ENCODE results near the gene YAP1.
"Not testable (repeated sequence)": the region's sequence is repeated elsewhere in the genome, so short reads cannot be mapped to it uniquely, and the experiment has no call there.

The YAP1 gene

DNA sequence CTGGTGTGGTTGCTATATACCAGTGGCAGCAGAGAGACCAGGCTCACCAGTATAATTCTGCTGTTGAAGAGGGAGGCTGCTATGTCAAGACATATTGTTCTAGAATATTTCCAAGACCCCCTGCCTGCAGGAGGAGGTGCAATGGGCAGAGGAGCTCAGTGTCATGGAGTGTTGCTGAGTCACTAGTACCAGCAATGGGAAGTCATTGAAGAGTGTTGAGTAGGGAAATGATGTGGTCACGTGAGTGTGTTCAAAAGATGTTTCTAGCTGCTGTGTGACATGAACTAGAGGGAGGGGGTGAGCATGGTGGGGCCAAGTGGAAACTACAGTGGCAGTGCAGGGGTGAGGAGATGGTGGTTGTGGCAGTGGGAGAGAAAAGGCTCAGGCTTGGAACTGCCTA, 130.8 kb downstream of the YAP1 start:
- DNase-seq (ENCODE audit: low read depth), result no peak

GRCh38 chr11:102243399-102243884, 133.2 kb downstream of the YAP1 start:
- DNase-seq (ENCODE audit: low read depth), result no peak

DNA sequence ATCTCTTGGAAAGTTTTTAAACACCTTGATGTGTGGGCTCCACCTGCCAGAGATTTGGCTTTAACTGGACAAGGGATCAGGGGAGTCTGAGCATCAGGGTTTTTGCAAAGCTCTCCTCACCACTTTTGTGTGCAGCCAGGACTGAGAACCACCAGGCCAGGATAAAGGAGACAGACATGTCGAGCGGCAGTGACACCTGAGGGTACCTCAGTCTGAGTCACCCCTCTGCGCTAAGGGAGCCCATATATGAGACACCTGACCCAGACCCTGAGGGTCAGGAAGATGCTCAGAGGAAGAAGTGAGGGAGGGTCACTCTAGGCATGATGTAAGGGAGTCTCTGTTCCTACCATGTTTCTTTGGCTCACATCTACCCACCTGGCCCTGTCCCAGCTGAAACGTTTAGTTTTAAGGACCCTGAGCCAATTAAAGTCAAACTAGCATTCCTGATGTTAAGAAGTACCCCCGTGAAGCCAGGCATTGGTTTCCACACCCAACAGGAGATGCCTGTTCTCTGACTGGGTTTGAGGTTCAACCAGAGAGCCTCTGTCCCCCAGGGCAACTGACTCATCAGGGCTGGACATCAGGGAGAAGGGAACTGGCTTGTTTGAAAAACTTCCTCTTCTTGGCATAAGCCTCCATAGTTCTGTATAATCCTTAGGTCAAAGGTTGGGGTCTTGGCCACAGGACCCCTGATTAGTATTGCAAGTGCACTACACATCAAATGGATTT, 134.6 kb downstream of the YAP1 start:
- DNase-seq (ENCODE audit: low read depth), result peak; percentile 88

DNA sequence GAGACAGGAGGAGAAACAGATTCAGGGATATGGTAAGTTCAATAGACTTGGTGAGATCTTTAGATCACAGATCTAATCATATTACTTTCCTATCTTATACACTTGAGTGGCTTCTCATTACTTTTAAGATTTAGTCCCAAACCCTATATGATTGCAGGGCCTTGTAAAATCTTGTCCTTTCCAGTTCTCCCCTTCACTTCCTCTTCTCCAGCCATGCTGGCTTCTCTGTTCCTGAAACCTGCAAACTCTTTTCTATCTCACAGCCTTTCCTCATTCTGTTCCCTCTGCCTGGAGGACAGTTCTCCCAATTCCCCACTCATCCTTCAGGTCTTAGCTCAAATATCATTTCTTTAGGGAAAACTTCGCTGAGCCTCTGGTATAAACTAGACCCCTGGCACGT, 141.2 kb downstream of the YAP1 start:
- DNase-seq (ENCODE audit: low read depth), result no peak

- DNase-seq (ENCODE audit: low read depth), result no peak
These were observed 142.2 kb downstream of the YAP1 start for GRCh38 chr11:102252339-102252891.

DNA sequence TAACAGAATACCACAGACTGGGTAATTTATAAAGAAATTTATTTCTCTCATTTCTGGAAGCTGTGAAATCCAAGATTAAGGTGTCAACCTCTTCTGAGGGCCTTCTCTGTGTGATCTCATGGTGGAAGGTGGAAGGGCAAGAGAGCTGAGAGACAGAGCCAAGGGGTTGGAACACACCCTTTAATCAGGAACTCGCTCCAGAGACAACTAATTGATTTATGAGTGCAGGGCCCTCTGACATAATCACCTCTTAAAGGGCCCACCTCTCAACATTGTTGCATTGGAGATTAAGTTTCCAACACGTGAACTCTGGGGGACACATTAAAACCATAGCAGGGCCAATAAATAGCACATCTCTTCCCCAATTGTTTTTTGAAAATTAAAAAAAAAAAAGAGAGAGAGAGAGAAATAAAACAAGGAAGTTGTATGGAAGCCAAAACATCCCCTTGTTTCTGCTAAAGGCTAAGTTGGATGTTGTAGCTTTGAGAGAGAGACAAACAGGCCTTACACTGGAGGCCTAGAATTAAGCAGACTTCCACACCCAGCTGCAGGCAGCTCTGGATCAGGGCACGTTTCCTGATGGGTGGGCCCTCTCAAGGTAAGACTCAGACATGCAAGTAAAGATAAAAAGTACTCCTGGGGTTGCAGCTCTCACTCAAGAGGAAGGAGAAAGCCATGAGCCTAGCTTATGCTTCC, 142.9 kb downstream of the YAP1 start:
- no peak for DNase-seq (ENCODE audit: low read depth)

DNA sequence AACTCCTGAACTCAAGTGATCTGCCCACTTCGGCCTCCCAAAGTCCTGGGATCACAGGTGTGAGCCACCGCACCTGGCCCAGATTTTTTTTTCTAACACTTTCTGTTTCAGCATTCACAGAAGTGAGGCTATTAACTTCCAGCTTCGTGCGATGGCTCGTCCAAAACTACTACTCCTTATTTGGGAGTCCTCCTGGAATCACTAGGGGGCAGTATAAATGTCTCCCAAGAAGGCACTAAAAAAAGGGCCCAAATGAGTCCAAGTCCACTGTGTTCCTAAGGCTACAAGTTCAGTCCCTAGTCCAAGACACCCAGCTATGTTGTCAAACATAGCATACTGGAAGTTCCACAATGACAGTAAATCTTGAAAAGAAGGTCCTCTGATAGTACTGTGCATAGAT, 143.8 kb downstream of the YAP1 start:
- DNase-seq (ENCODE audit: low read depth), result no peak

DNA sequence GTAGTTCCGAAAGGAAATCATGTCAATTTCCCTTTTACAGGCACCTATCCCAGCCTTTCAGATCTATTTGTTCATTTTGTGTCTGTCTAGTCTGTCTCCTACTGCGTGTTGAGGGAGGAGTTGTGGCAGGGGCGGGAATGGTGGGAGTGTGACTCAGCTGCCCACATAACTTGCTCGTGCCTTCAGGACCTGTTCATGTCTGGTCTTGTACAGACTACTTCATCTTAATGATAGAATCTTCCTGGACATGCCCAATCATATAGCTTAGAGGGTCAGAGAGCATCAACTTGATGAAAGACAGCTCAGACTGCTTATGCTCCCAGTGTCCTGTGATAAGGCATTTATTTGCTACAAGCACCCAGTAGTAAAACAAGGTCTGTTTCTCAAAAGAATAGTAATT, 146.0 kb downstream of the YAP1 start:
- no peak for DNase-seq (ENCODE audit: low read depth)

- no peak for DNase-seq (ENCODE audit: low read depth)
These were observed 150.0 kb downstream of the YAP1 start for GRCh38 chr11:102260241-102260640.

DNA sequence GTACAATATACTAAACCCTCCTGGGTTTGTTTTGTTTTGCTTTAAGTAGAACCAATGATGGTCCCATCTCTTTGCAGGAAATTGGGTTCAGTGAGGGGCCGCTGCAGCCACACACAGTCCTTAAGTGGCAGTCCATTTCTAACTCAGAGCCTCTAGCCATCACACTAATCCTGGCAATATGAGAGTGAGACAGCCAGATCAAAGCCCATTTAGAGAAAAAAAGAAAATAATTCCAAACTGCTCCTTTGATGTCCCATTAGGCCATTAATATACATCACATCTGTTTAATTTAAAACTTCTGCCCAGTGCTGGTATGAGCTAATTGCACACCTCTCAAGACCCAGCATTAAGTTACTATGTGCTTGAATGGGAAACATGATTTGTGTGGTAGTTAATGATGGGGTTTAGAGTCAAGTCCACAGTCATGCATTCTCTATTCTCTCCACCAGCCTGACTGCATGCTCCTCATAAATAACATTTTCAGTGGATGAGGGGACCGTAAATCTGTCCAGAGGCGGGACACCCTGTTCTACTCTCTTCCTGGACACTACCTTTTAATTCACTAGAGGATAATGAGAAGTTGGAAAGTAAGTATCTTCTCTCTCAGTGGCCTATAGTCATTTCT, 153.2 kb downstream of the YAP1 start:
- no peak for DNase-seq (ENCODE audit: low read depth)

- not testable (repeated sequence) for DNase-seq (ENCODE audit: low read depth)
These were observed 154.5 kb downstream of the YAP1 start for GRCh38 chr11:102264704-102265103.

DNA sequence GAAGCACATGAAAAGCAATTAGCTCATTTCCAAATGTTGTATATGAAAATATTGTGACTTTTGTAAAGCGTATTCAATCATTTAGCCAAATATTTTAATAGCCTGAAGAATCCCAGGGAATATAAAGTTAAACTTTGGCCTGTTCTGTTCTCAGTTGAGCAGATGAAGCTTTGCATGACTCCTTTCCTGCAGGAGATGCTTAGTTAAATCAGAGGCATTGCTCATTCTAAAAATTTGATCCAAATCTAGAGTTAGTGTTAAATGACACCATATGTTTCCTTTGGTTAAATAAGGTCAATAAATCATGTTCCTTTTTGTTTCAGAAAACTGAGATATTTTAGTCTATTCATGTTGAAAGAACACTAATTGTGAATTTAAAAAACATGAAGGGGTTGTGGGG, 155.9 kb downstream of the YAP1 start:
- DNase-seq (ENCODE audit: low read depth), result no peak

DNA sequence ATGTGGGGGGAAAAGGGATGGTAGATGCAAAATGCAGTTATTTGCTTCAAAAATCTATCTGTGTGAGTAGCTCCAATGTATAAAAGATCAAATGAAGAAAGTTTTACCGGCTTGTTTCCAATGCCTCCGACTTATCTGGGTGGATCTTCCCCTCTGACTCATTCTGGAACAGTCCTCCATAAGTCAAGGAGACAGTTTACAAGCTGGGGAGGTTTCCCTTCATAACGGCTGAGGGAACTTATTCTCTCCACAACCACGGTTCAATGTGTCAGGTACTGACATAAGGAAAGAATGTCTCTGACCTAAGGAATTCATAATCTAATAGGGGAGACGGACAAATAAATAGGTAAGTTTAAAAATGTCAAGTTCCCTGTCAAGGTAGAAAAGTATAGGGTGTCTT, 157.4 kb downstream of the YAP1 start:
- DNase-seq (ENCODE audit: low read depth), result no peak

- no peak for DNase-seq (ENCODE audit: low read depth)
These were observed 158.1 kb downstream of the YAP1 start for GRCh38 chr11:102268083-102268984.

DNA sequence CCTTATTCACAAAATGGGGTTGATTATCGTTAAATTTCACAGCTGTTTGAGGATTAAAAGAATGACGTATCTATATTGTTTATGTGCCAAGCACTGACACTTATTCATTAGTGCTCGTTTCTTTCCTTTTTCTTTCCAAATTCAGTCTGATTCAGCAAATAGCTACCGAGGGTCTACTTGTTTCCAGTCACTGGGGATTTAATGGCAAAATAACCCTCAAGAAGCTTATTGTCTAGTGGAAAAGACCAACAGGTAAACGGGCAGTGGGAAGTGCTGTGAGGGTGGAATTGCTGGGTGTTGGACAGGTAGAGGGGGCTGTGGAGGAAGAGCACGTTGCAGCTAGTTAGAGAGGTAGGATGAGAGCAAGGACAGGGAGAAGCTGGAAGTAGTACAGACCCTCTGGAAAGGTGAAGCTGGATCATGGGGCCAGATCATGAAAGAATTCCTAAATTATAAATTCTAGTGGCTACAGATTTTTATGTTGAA, 158.8 kb downstream of the YAP1 start:
- no peak for DNase-seq (ENCODE audit: low read depth)

- no peak for DNase-seq (ENCODE audit: low read depth)
These were observed 159.7 kb downstream of the YAP1 start for GRCh38 chr11:102269927-102270326.

GRCh38 chr11:102272047-102272824, 162.0 kb downstream of the YAP1 start:
- no peak for DNase-seq (ENCODE audit: low read depth)

GRCh38 chr11:102274628-102275027, 164.4 kb downstream of the YAP1 start:
- no peak for DNase-seq (ENCODE audit: low read depth)

- no peak for DNase-seq (ENCODE audit: low read depth)
These were observed 166.1 kb downstream of the YAP1 start for GRCh38 chr11:102276362-102276761.

- DNase-seq (ENCODE audit: low read depth), result no peak
These were observed 166.5 kb downstream of the YAP1 start for GRCh38 chr11:102276783-102277182.

DNA sequence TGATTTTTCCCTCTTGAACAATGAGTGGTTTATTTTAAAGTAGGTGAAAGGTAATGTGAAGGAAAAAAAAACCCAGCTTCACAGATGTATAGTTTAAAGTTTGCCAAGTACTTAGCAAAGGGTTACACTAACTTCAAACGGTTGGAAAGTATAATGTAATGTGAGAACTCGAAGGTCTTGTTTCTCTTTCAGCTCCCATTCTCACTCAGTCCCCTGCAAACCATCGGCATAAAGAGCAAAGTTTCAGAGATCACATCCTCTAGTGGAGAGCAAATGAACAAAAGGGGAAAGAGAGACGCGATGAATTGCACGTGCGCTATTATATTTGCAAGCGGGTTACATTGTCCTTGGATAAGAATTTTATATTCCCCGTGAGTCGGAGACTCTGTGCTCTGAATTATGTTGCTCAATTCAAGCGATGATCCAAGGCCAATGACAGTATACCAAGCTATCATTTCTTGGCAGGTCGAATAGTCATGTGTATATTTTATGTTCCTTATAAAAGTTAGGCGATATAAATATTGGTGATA, 169.5 kb downstream of the YAP1 start:
- no peak for DNase-seq (ENCODE audit: low read depth)

Data from stromal cell of bone marrow (primary cell).